Endothelial cell of umbilical vein (primary cell): ENCODE data around the gene ITPRID1. TPM values are rescaled to one million over a fixed set of nuclear protein-coding genes. Genes with fewer than 3 reads are reported as not detected.
"Not testable (repeated sequence)": the region's sequence is repeated elsewhere in the genome, so short reads cannot be mapped to it uniquely, and the experiment has no call there.

Experiments
- BruUV-seq: library from RNA; stranded (reverse); fragments of 400-500 nt; replicated peaks from 2 replicates; lab custom pipeline; 2021; lab: Mats Ljungman, UMichigan
- CTCF ChIA-PET: fragments of 300-600, 350-600 bp; sonication (Branson Sonifier 250); formaldehyde crosslinking; loops from one replicate; lab custom pipeline; 2021; ENCODE audit warnings: antibody characterized with exemption, inconsistent platforms; lab: Charles Lee
- POLR2A ChIA-PET: fragments of 300-600, 350-600 bp; sonication (Branson Sonifier 250); formaldehyde crosslinking; loops from one replicate; lab custom pipeline; 2021; ENCODE audit warnings: antibody characterized with exemption, inconsistent platforms; lab: Charles Lee
- DNase-seq: peaks from one replicate; pipeline ENCODE4 v3.0.0-alpha.2; 2011; ENCODE audit warnings: low read depth, low spot score
- FAIRE-seq: peaks from 2 replicates; lab custom pipeline; 2011; peaks lifted over from hg19 to GRCh38; lab: Jason Lieb, UNC
- H2AFZ ChIP-seq: 2 replicates; pipeline ENCODE4 v1.6.0; 2012; ENCODE audit warnings: low read depth, low read length, control low read depth, inconsistent platforms
- H3K27ac ChIP-seq: 2 replicates; pipeline ENCODE4 v1.5.1; 2011; ENCODE audit warnings: low read depth, mild to moderate bottlenecking, control low read depth, low read length, moderate library complexity; ENCODE audit not compliant: insufficient read depth
- H3K27me3 ChIP-seq, 2 experiments: 2 replicates each; pipeline versions ENCODE4 v1.6.0 to v1.6.1; 2011; ENCODE audit warnings: low read length in 2 of 2, mixed read lengths in 1 of 2; ENCODE audit not compliant: control insufficient read depth in 2 of 2, insufficient read depth in 2 of 2
- H3K36me3 ChIP-seq, 2 experiments: 2 replicates in 1 of 2; 3 replicates in 1 of 2; pipeline ENCODE4 v1.5.1; 2011; ENCODE audit warnings: low read length in 2 of 2, mild to moderate bottlenecking in 1 of 2, moderate library complexity in 1 of 2; ENCODE audit not compliant: control insufficient read depth in 2 of 2, insufficient read depth in 2 of 2; ENCODE audit errors: extremely low read depth in 1 of 2
- H3K4me1 ChIP-seq: 3 replicates; pipeline ENCODE4 v1.5.1; 2011; ENCODE audit warnings: mild to moderate bottlenecking, low read length; ENCODE audit not compliant: control insufficient read depth, insufficient read depth; ENCODE audit errors: extremely low read depth
- H3K4me2 ChIP-seq: 2 replicates; pipeline ENCODE4 v1.6.1; 2011; ENCODE audit warnings: low read length, control low read depth, mixed read lengths; ENCODE audit not compliant: insufficient read depth
- H3K4me3 ChIP-seq, 3 experiments: fragments of 200-600 bp in 1 of 3; sonication (generic), shearing (Covaris generic) in 1 of 3; replicated peaks in 1 of 3; 2 replicates each; pipeline ENCODE4 v1.5.1; 2011 to 2016; ENCODE audit warnings: control low read depth in 3 of 3, low read length in 3 of 3, mild to moderate bottlenecking in 2 of 3, inconsistent platforms in 1 of 3, low read depth in 1 of 3, moderate library complexity in 1 of 3; ENCODE audit not compliant: insufficient read depth in 1 of 3
- H3K79me2 ChIP-seq: 2 replicates; pipeline ENCODE4 v1.6.0; 2012; ENCODE audit warnings: low read length, inconsistent platforms; ENCODE audit not compliant: control insufficient read depth, insufficient read depth
- H3K9ac ChIP-seq: replicated peaks from 2 replicates; pipeline ENCODE3; 2011; ENCODE audit warnings: low read length, control low read depth; ENCODE audit not compliant: insufficient read depth; ENCODE audit errors: extremely low read depth
- H3K9me1 ChIP-seq: replicated peaks from 3 replicates; pipeline ENCODE4 v1.6.0; 2011; ENCODE audit warnings: mild to moderate bottlenecking, low read length; ENCODE audit not compliant: control insufficient read depth, insufficient read depth; ENCODE audit errors: extremely low read depth
- H3K9me3 ChIP-seq: replicated peaks from 2 replicates; pipeline ENCODE4 v1.5.1; 2012; ENCODE audit warnings: low read length, inconsistent platforms; ENCODE audit not compliant: control insufficient read depth, insufficient read depth
- H4K20me1 ChIP-seq: replicated peaks from 2 replicates; pipeline ENCODE3; 2011; ENCODE audit warnings: mild to moderate bottlenecking, low read length; ENCODE audit not compliant: control insufficient read depth, insufficient read depth; ENCODE audit errors: extremely low read depth
- EZH2 ChIP-seq: IDR thresholded peaks from 2 replicates; pipeline ENCODE4 v1.6.1; 2012; ENCODE audit warnings: borderline replicate concordance, low read depth, mild to moderate bottlenecking, moderate library complexity, low read length, inconsistent platforms; ENCODE audit not compliant: severe bottlenecking
- FOS ChIP-seq: IDR thresholded peaks from 2 replicates; pipeline ENCODE4 v1.6.1; 2011; ENCODE audit warnings: mild to moderate bottlenecking, low read length, moderate library complexity, borderline replicate concordance; ENCODE audit not compliant: insufficient read depth
- GATA2 ChIP-seq: IDR thresholded peaks from 2 replicates; pipeline ENCODE4 v1.7.0; 2011; ENCODE audit warnings: low read depth, mild to moderate bottlenecking, moderate library complexity, mixed read lengths, low read length; ENCODE audit not compliant: insufficient read length, insufficient read depth
- JUN ChIP-seq: IDR thresholded peaks from 2 replicates; pipeline ENCODE4 v1.6.1; 2011; ENCODE audit warnings: borderline replicate concordance, low read depth; ENCODE audit not compliant: insufficient read length, insufficient read depth
- MYC ChIP-seq: IDR thresholded peaks from one replicate; pipeline ENCODE4 v1.6.1; 2011; ENCODE audit warnings: mild to moderate bottlenecking, low read depth, low read length
- POLR2A ChIP-seq: IDR thresholded peaks from 2 replicates; pipeline ENCODE4 v1.6.1; 2012; ENCODE audit warnings: low read depth, mild to moderate bottlenecking, control low read depth, low read length
- POLR2AphosphoS5 ChIP-seq: IDR thresholded peaks from 2 replicates; pipeline ENCODE4 v1.6.1; 2012; ENCODE audit warnings: low read depth, mild to moderate bottlenecking, control low read depth, low read length, moderate library complexity; ENCODE audit not compliant: insufficient read depth
- dilution Hi-C: fragments of 300-500 bp; cut with MboI; formaldehyde crosslinking; loops from one replicate; pipeline ENCODE4 v1.15.0; 2019; ENCODE audit warnings: low sequenced_read_pairs; ENCODE audit not compliant: extremely low pct_ligation_motif_present
- intact Hi-C: fragments of 100-400 bp; cut with micrococcal nuclease; formaldehyde crosslinking; loops from one replicate; pipeline ENCODE4 v1.10.0; 2022
- polyA plus RNA-seq, 4 experiments: library from polyadenylated mRNA; depleted of rRNA in 3 of 4; stranded (reverse) in 3 of 4; unstranded in 1 of 4; fragments of >200 nt; gene quantifications; 2 replicates each; pipeline versions ENCODE4 v1.2.1 to v1.2.3, GENCODE V29; 2011 to 2012; ENCODE audit warnings: missing spikeins in 1 of 4
- total RNA-seq: library from RNA; stranded (reverse); gene quantifications from 2 replicates; pipeline ENCODE4 v1.2.3, GENCODE V29; 2021
- TF ChIP-seq, protein P1 (sequence below): IDR thresholded peaks from 2 replicates; pipeline ENCODE4 v1.6.1; 2011; ENCODE audit not compliant: insufficient read depth, insufficient read length
- TF ChIP-seq, protein P2 (sequence below), 2 donors: IDR thresholded peaks; 1 replicate in 1 of 2; 2 replicates in 1 of 2; pipeline ENCODE4 v1.5.1; 2011; ENCODE audit warnings: low read length in 2 of 2, mild to moderate bottlenecking in 2 of 2, moderate library complexity in 2 of 2, control low read depth in 1 of 2, inconsistent platforms in 1 of 2, low read depth in 1 of 2; ENCODE audit not compliant: insufficient read depth in 1 of 2; ENCODE audit errors: extremely low read depth in 1 of 2

The ITPRID1 gene
- total and polyA plus RNA-seq, 2 donors (not counting 3 experiments of a cell fraction or from before 2014, with no cell fraction given) = not detected

DNA sequence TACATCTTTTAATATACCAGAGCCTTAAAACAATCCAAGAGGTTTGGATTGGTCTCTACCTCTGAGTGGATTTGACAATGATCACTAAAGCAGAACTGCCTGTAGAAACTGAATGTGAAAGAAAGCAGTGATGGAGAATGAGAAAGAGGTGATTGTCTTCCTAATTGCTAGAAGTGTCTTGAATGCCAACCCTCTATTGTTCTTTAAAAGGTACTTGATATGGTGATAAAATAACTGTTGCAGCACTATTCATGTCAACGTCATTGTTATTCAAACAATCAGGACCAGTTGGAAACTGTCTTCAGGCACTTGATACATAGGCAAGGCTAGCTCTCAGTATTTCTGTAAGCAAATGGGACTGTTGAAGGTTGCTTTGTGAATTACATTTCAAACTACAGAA lies 47.9 kb upstream of the ITPRID1 start:
- no TSS peak for BruUV-seq
- Histone ChIP-seq H3K4me1 (no peaks in the 10 kb centered on the region), H3K79me2 (no peaks in the 10 kb centered on the region), H3K27me3 (no peaks in the 10 kb centered on the region), H2AFZ (no peak overlapping the region), H3K9ac (no peak overlapping the region), H3K36me3 (no peaks in the 10 kb centered on the region), H4K20me1 (no peaks in the 10 kb centered on the region), H3K4me3 (no peak overlapping the region), H3K9me1 (no peaks in the 10 kb centered on the region), H3K27ac (no peak overlapping the region), H3K4me2 (no peak overlapping the region), H3K9me3 (no peaks in the 10 kb centered on the region)
- CTCF ChIA-PET = interaction anchor here (2.8 kb wide), 1 partner anchor 23 kb away, joined by 11 read pairs; no protein-coding TSS in a partner anchor
- FAIRE-seq (no peak), DNase-seq (no peak)
- TF ChIP-seq, protein P1, sequence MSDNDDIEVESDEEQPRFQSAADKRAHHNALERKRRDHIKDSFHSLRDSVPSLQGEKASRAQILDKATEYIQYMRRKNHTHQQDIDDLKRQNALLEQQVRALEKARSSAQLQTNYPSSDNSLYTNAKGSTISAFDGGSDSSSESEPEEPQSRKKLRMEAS = no peak
- TF ChIP-seq EZH2 (no peak), POLR2A (no peak), JUN (no peak), MYC (no peak), POLR2AphosphoS5 (no peak), GATA2 (no peak), FOS (no peak)
- TF ChIP-seq, protein P2, sequence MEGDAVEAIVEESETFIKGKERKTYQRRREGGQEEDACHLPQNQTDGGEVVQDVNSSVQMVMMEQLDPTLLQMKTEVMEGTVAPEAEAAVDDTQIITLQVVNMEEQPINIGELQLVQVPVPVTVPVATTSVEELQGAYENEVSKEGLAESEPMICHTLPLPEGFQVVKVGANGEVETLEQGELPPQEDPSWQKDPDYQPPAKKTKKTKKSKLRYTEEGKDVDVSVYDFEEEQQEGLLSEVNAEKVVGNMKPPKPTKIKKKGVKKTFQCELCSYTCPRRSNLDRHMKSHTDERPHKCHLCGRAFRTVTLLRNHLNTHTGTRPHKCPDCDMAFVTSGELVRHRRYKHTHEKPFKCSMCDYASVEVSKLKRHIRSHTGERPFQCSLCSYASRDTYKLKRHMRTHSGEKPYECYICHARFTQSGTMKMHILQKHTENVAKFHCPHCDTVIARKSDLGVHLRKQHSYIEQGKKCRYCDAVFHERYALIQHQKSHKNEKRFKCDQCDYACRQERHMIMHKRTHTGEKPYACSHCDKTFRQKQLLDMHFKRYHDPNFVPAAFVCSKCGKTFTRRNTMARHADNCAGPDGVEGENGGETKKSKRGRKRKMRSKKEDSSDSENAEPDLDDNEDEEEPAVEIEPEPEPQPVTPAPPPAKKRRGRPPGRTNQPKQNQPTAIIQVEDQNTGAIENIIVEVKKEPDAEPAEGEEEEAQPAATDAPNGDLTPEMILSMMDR (IDR thresholded peaks at IDR 0.05; ENCODE audit: extremely low read depth in 1 of 2, insufficient read depth in 1 of 2, low read depth in 1 of 2, low read length in 2 of 2) = no peak
- dilution Hi-C loops (no loop called here), intact Hi-C loops (no loop called here)
- POLR2A ChIA-PET = no interaction called here

DNA sequence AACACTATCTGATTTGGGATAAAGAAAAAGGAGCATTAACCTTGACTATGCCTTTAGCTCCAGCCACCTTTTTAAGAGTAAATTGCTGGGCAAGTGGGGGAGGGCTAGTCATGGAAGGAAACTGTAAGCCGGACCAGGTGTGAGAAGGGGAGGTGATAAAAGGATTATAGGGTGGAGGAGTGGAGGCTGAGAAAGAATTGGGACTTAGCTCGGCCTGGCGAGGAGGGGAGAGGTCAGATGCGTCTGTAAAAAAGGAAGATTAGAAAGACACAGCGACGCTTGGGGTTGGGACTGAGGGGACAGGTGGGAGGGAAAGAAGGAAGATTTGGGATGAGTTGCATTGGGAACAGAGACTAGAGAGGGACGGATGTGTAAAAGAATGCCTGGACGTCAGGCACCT lies 43.0 kb upstream of the ITPRID1 start:
- H4K20me1 ChIP-seq, H3K4me1 ChIP-seq, FAIRE-seq, H3K4me2 ChIP-seq, dilution Hi-C loops, H3K4me3 ChIP-seq, H2AFZ ChIP-seq, H3K9ac ChIP-seq, H3K9me3 ChIP-seq, H3K9me1 ChIP-seq, DNase-seq, H3K27me3 ChIP-seq, H3K27ac ChIP-seq, H3K79me2 ChIP-seq, BruUV-seq, POLR2A ChIA-PET, intact Hi-C loops, CTCF ChIA-PET, H3K36me3 ChIP-seq: not testable (repeated sequence)
